Measurements from ENCODE around the gene CBARP. TPM values are rescaled to one million over a fixed set of nuclear protein-coding genes. Genes with fewer than 3 reads are reported as not detected.

The CBARP gene
- total RNA-seq, 4 donors from 2014 or later = 0.58 to 1.0 (median 0.99) TPM; not detected in 1

DNA sequence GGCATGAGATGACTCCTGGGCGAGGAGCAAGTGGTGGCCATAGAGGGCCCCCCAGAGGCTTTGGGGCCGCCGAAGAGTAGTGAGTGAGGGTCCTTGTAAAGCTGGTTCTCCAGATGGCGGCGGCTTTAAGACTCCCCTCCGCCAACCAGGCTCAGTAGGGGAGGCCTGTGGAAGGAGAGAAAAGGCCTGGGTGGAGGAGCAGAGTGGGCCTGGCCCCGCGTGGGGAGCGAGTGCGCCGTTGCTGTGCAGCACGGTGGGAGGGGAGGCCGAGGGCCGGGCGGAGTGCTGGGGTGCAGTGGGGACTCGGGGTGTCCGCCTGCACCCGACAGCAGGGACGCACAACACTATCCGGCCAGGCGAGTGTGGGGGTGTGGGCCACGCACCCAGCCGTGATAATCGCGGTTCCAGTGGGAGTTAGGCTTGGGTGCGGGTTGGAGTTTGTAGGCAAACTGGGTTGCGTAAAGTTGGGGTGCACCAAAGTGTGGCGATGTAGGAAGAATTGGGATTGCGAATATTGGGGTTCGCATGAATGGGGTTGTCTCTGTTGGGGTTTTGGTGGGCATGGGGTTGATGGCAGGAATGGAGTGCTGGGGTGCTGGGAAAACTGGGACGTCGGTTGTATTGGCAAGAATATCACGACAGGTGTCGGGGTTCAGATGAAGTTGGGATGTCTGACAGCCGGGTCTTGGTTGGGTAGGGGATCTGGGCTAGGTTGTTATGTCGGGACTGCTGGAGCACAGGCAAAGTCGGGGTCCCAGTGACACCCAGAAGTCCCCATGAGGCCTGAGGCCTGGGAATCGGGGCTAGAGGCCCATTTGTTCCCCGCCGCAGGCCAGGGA is 30.6 kb upstream of the CBARP start:
- peaks cover 18 to 30% (median 28%) of the 10 kb centered on the region in 4 donors for H3K36me3 ChIP-seq
- no peak for DNase-seq (ENCODE audit: extremely low spot score)
- H3K27ac ChIP-seq (replicated peaks in 1 of 4) = peak overlapping the region; percentile 97 to 100 (median 100)
- WGBS = 50% methylated on average over 27 of the region's 40 CpGs
- no peak for TF ChIP-seq POLR2AphosphoS5 (IDR thresholded peaks at IDR 0.05)
- TF ChIP-seq EP300 (IDR thresholded peaks at IDR 0.05) = no peak
- no peak for TF ChIP-seq POLR2A (IDR thresholded peaks at IDR 0.05; ENCODE audit: low read depth)
- TF ChIP-seq, protein P1, sequence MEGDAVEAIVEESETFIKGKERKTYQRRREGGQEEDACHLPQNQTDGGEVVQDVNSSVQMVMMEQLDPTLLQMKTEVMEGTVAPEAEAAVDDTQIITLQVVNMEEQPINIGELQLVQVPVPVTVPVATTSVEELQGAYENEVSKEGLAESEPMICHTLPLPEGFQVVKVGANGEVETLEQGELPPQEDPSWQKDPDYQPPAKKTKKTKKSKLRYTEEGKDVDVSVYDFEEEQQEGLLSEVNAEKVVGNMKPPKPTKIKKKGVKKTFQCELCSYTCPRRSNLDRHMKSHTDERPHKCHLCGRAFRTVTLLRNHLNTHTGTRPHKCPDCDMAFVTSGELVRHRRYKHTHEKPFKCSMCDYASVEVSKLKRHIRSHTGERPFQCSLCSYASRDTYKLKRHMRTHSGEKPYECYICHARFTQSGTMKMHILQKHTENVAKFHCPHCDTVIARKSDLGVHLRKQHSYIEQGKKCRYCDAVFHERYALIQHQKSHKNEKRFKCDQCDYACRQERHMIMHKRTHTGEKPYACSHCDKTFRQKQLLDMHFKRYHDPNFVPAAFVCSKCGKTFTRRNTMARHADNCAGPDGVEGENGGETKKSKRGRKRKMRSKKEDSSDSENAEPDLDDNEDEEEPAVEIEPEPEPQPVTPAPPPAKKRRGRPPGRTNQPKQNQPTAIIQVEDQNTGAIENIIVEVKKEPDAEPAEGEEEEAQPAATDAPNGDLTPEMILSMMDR (IDR thresholded peaks at IDR 0.05) = no peak
- intact Hi-C loops (cut with DNase I) = no loop called here
- H3K4me1 ChIP-seq = peaks cover 77 to 86% (median 80%) of the 10 kb centered on the region in 4 donors
- H3K9me3 ChIP-seq = no peaks in the 10 kb centered on the region
- no peaks in the 10 kb centered on the region for H3K27me3 ChIP-seq
- H3K4me3 ChIP-seq = peak overlapping the region; percentile 68 to 95 (median 86)

DNA sequence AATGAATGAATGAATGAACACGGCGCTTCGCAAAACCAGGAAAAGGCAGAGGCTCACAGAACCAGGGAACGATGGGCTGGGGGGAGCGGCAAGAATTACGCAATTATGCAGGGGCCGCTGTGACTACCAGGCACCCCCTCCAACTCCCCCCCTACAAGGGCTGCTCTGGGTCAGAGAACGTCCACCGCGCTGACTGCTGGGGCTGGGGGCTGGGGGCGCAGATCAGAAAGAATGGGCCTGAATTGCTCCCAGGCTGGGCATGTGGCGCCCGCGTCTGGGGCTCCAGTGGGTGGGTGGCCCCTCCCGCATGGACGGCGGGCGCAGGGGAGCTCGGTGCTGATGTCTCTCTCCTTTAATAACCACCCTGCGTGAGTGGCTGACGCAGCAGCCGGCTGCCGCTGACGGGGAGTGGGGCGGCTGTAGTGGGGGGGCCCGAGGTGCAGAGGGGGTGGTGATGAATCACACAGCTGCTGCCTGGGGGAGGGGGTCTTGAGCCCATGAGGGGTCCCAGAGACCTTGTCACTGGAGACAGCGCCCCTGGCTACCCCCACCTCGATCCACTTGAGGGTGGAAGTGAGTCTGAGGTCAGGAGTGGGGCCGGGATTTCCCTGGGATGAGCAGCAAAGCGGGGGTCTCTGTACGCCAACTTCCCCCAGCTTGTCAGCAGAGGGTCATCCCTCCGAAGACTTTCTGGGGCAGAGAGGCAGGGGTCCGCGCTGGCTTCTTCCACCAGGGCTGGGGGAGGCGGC is 29.8 kb upstream of the CBARP start:
- no peak for DNase-seq (ENCODE audit: extremely low spot score)
- 34% methylated on average over 15 of the region's 35 CpGs for WGBS
- Histone ChIP-seq H3K27me3 (no peaks in the 10 kb centered on the region), H3K9me3 (no peaks in the 10 kb centered on the region), H3K36me3 (peaks cover 13 to 23% (median 20%) of the 10 kb centered on the region in 4 donors), H3K4me1 (peaks cover 72 to 85% (median 77%) of the 10 kb centered on the region in 4 donors), H3K27ac (replicated peaks in 1 of 4) (peak overlapping the region; percentile 97 to 100 (median 100)), H3K4me3 (peak overlapping the region; percentile 55 to 65 (median 60))
- TF ChIP-seq EP300 (IDR thresholded peaks at IDR 0.05) = no peak
- TF ChIP-seq, protein P1 (IDR thresholded peaks at IDR 0.05) = no peak
- TF ChIP-seq POLR2AphosphoS5 (IDR thresholded peaks at IDR 0.05) = no peak
- TF ChIP-seq POLR2A (IDR thresholded peaks at IDR 0.05; ENCODE audit: low read depth) = no peak
- intact Hi-C loops (cut with DNase I) = loop anchor here (1.0 kb wide), 1 partner anchor 23 kb away; no protein-coding TSS in a partner anchor

DNA sequence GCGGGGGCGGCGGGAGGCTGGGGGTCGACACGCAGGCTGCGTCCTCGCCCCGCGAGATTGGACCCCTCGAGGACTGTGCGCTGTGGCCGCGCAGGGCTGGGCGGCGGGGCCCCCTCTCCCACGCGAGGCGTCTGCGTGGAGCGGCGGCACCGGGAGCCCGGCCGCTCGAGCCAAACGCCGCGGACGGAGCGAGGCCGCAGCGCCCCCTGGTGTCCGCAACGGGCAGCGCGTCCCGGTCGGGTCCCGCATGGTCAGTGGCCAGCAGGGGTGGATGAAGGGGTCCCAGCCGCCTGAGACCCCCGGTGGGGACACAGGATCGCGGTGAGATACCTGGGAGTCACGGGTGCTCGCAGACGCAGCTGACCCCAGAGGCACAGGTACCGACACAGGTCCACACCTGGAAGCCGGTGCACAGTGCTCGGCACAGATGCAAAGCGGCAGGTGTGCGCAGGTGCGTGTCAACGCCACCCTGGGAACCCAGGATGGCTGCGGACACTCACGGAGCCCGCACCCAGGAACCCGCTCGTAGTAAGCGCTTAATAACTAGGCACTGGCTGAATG is 29.2 kb upstream of the CBARP start:
- DNase-seq (ENCODE audit: extremely low spot score) = no peak
- Histone ChIP-seq H3K27me3 (no peaks in the 10 kb centered on the region), H3K4me1 (peaks cover 72 to 85% (median 77%) of the 10 kb centered on the region in 4 donors), H3K36me3 (peaks cover 11 to 16% (median 13%) of the 10 kb centered on the region in 4 donors), H3K27ac (replicated peaks in 1 of 4) (peak overlapping the region; percentile 99 to 100 (median 100)), H3K4me3 (peak overlapping the region; percentile 55 to 65 (median 60)), H3K9me3 (no peaks in the 10 kb centered on the region)
- WGBS = 4% methylated on average over 9 of the region's 59 CpGs
- TF ChIP-seq POLR2AphosphoS5 (IDR thresholded peaks at IDR 0.05) = peak in 1 of 2 donors; percentile 72
- no peak for TF ChIP-seq POLR2A (IDR thresholded peaks at IDR 0.05; ENCODE audit: low read depth)
- TF ChIP-seq, protein P1 (IDR thresholded peaks at IDR 0.05) = peak; percentile 98 to 100 (median 99)
- intact Hi-C loops (cut with DNase I) = loop anchor here (1.0 kb wide), 1 partner anchor 23 kb away; no protein-coding TSS in a partner anchor

DNA sequence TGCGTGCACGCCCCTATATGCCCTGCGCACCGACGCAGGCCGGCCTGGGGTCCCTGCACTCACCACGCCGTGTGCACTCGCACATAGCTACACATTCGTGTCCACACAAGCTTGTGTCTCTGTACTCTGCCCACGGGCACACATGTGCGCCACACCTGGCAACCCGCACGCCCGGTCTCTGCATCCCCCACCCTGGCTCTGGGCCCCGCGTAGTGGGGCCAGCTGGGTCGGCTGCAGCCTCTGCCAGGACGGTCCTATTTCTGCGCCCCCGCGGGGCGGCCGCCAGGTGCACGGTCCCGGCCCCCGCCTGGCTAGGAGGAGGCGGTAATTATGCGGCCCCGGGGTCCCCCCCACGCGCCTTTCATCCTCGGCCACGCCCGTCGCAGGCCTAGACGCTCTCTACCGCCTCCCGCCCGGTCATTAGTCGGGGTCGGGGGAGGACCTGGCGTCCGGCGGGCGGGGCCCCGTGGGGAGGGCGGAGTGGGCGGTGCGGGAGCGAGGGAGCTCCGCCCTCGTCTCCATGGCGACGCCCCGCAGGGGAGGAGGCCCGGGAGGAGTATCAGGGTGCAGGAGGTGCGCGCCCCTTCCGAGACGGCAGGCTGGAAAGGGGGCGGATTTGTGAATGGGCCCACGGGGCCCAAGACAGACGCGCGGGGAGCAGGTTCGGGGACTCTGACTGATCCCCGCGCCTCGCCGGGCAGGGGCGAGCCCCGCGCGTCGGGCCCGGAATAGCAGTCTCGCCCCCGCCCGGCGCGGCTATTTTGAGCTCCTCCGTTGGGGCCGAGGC is 28.5 kb upstream of the CBARP start:
- Histone ChIP-seq H3K4me1 (peaks cover 72 to 85% (median 77%) of the 10 kb centered on the region in 4 donors), H3K36me3 (peaks cover 4 to 9% (median 7%) of the 10 kb centered on the region in 4 donors), H3K27ac (replicated peaks in 1 of 4) (peak overlapping the region; percentile 99 to 100 (median 100)), H3K9me3 (no peaks in the 10 kb centered on the region), H3K4me3 (peak overlapping the region; percentile 55 to 65 (median 60)), H3K27me3 (no peaks in the 10 kb centered on the region)
- intact Hi-C loops (cut with DNase I) = no loop called here
- 0% methylated on average over 32 of the region's 84 CpGs for WGBS
- TF ChIP-seq POLR2A (IDR thresholded peaks at IDR 0.05; ENCODE audit: low read depth) (peak; percentile 7), POLR2AphosphoS5 (IDR thresholded peaks at IDR 0.05) (peak; percentile 44 to 49), EP300 (IDR thresholded peaks at IDR 0.05) (no peak)
- no peak for DNase-seq (ENCODE audit: extremely low spot score)

Data from esophagus muscularis mucosa (tissue), 4 donors.